IMR-90 (cell line): ENCODE measurements around the gene ENPP3. TPM values are rescaled to one million over a fixed set of nuclear protein-coding genes. Genes with fewer than 3 reads are reported as not detected.

Source experiments
- ATAC-seq: fragments of 200-7000 bp; cut with Tn5 transposase; 2 replicates; pipeline ENCODE4 v1.9.1; 2020; ENCODE audit warnings: low read depth, mild to moderate bottlenecking, moderate library complexity
- BruUV-seq: library from RNA; stranded (reverse); fragments of 400-500 nt; replicated peaks from 2 replicates; lab custom pipeline; 2021; lab: Mats Ljungman, UMichigan
- CTCF ChIA-PET: fragments of 300-600 bp; formaldehyde crosslinking; extraction: SDS; loops from one replicate; lab custom pipeline; 2021; ENCODE audit warnings: antibody characterized with exemption; lab: Yijun Ruan, JAX
- POLR2A ChIA-PET: fragments of 300-600 bp; sonication (Branson Sonifier 250); formaldehyde crosslinking; loops from one replicate; lab custom pipeline; 2022; ENCODE audit warnings: antibody characterized with exemption; ENCODE audit not compliant: unreplicated experiment; lab: Charles Lee
- DNase-seq: peaks from one replicate; pipeline ENCODE4 v3.0.0; 2013
- H2AFZ ChIP-seq: replicated peaks from 2 replicates; pipeline ENCODE3; 2013; ENCODE audit warnings: low read length, mild to moderate bottlenecking; ENCODE audit not compliant: poor library complexity
- H2AK5ac ChIP-seq: 2 replicates; pipeline ENCODE4 v1.6.1; 2013; ENCODE audit warnings: low read depth, low read length, inconsistent platforms
- H2AK9ac ChIP-seq: replicated peaks from 2 replicates; pipeline ENCODE3; 2013; ENCODE audit warnings: mild to moderate bottlenecking, low read depth, low read length, moderate library complexity; ENCODE audit not compliant: poor library complexity
- H2BK120ac ChIP-seq: 2 replicates; pipeline ENCODE4 v1.6.1; 2013; ENCODE audit warnings: low read depth, low read length, inconsistent platforms
- H2BK15ac ChIP-seq: 3 replicates; pipeline ENCODE4 v1.6.1; 2013; ENCODE audit warnings: low read depth, low read length, inconsistent platforms
- H2BK20ac ChIP-seq: 2 replicates; pipeline ENCODE4 v1.6.1; 2013; ENCODE audit warnings: low read depth, mild to moderate bottlenecking, inconsistent platforms, low read length, moderate library complexity
- H2BK5ac ChIP-seq: 2 replicates; pipeline ENCODE4 v1.6.1; 2013; ENCODE audit warnings: mild to moderate bottlenecking, low read depth, low read length, inconsistent platforms; ENCODE audit not compliant: poor library complexity, severe bottlenecking
- H3K14ac ChIP-seq: replicated peaks from 2 replicates; pipeline ENCODE4 v1.6.1; 2013; ENCODE audit warnings: low read depth, low read length, inconsistent platforms
- H3K18ac ChIP-seq: 2 replicates; pipeline ENCODE4 v1.6.1; 2013; ENCODE audit warnings: low read depth, low read length, control low read depth
- H3K23ac ChIP-seq: 2 replicates; pipeline ENCODE4 v1.6.1; 2013; ENCODE audit warnings: low read depth, low read length, inconsistent platforms
- H3K27ac ChIP-seq: 2 replicates; pipeline ENCODE4 v1.5.1; 2013; ENCODE audit warnings: mild to moderate bottlenecking, control low read depth, low read length; ENCODE audit not compliant: insufficient read depth
- H3K27me3 ChIP-seq: 2 replicates; pipeline ENCODE4 v1.6.1; 2013; ENCODE audit warnings: low read length; ENCODE audit not compliant: control insufficient read depth, insufficient read depth
- H3K36me3 ChIP-seq: 2 replicates; pipeline ENCODE4 v1.6.1; 2013; ENCODE audit warnings: low read length, mixed read lengths; ENCODE audit not compliant: control insufficient read depth, insufficient read depth
- H3K4ac ChIP-seq: 2 replicates; pipeline ENCODE4 v1.6.1; 2013; ENCODE audit warnings: low read depth, low read length, inconsistent platforms
- H3K4me1 ChIP-seq: 2 replicates; pipeline ENCODE4 v1.6.1; 2013; ENCODE audit warnings: low read length, mixed read lengths; ENCODE audit not compliant: control insufficient read depth, insufficient read depth
- H3K4me2 ChIP-seq: 2 replicates; pipeline ENCODE4 v1.6.1; 2013; ENCODE audit warnings: low read depth, mild to moderate bottlenecking, control low read depth, low read length, moderate library complexity
- H3K4me3 ChIP-seq: 2 replicates; pipeline ENCODE4 v1.5.1; 2013; ENCODE audit warnings: low read depth, mild to moderate bottlenecking, control low read depth, low read length, moderate library complexity; ENCODE audit not compliant: insufficient read depth
- H3K56ac ChIP-seq: 2 replicates; pipeline ENCODE4 v1.6.1; 2013; ENCODE audit warnings: low read length, inconsistent platforms; ENCODE audit not compliant: insufficient read depth; ENCODE audit errors: extremely low read depth
- H3K79me1 ChIP-seq, 2 experiments: 2 replicates each; pipeline ENCODE4 v1.6.1; 2013; ENCODE audit warnings: low read length in 2 of 2, inconsistent platforms in 1 of 2, low read depth in 1 of 2
- H3K9ac ChIP-seq: 2 replicates; pipeline ENCODE4 v1.6.1; 2013; ENCODE audit warnings: low read depth, low read length, control low read depth
- H3K9me1 ChIP-seq: 2 replicates; pipeline ENCODE4 v1.6.1; 2013; ENCODE audit warnings: low read length, inconsistent platforms; ENCODE audit not compliant: insufficient read depth
- H3K9me3 ChIP-seq: 2 replicates; pipeline ENCODE4 v1.6.1; 2013; ENCODE audit warnings: low read length; ENCODE audit not compliant: control insufficient read depth, insufficient read depth
- H4K20me1 ChIP-seq: 2 replicates; pipeline ENCODE4 v1.6.1; 2013; ENCODE audit warnings: low read length, inconsistent platforms; ENCODE audit not compliant: insufficient read depth
- H4K5ac ChIP-seq: 2 replicates; pipeline ENCODE4 v1.6.1; 2013; ENCODE audit warnings: mild to moderate bottlenecking, low read depth, low read length, control low read depth
- H4K8ac ChIP-seq, 2 experiments: 2 replicates each; pipeline ENCODE4 v1.6.1; 2013; ENCODE audit warnings: low read depth in 2 of 2, low read length in 2 of 2, control low read depth in 1 of 2, inconsistent platforms in 1 of 2
- H4K91ac ChIP-seq: 2 replicates; pipeline ENCODE4 v1.6.1; 2013; ENCODE audit warnings: low read depth, low read length, inconsistent platforms; ENCODE audit not compliant: insufficient read depth
- BHLHE40 ChIP-seq: fragments of 150-350 bp; IDR thresholded peaks from 2 replicates; pipeline ENCODE4 v1.6.1; 2016; ENCODE audit warnings: mild to moderate bottlenecking, low read depth, low read length
- CEBPB ChIP-seq: IDR thresholded peaks from 2 replicates; pipeline ENCODE4 v1.6.1; 2012; ENCODE audit warnings: low read depth, low read length, improper control_type of control experiment
- CHD1 ChIP-seq: IDR thresholded peaks from 2 replicates; pipeline ENCODE4 v1.6.1; 2012; ENCODE audit warnings: low read depth, low read length, improper control_type of control experiment
- CTCF ChIP-seq: conservative IDR thresholded peaks from 2 replicates; pipeline ENCODE4 v1.5.1; 2012; ENCODE audit warnings: mild to moderate bottlenecking, low read depth, low read length, improper control_type of control experiment
- ELK1 ChIP-seq: fragments of 150-350 bp; IDR thresholded peaks from 2 replicates; pipeline ENCODE4 v1.6.1; 2016; ENCODE audit warnings: low read depth, mild to moderate bottlenecking, low read length, moderate library complexity, borderline replicate concordance
- FOS ChIP-seq: fragments of 150-350 bp; IDR thresholded peaks from 2 replicates; pipeline ENCODE4 v1.6.1; 2016; ENCODE audit warnings: low read depth, low read length
- MAFK ChIP-seq: IDR thresholded peaks from 2 replicates; pipeline ENCODE4 v1.6.1; 2012; ENCODE audit warnings: low read depth, low read length, improper control_type of control experiment
- MAZ ChIP-seq: IDR thresholded peaks from 2 replicates; pipeline ENCODE4 v1.6.1; 2012; ENCODE audit warnings: low read depth, mild to moderate bottlenecking, low read length, improper control_type of control experiment, moderate library complexity, borderline replicate concordance
- MXI1 ChIP-seq: IDR thresholded peaks from 2 replicates; pipeline ENCODE4 v1.6.1; 2012; ENCODE audit warnings: low read depth, mild to moderate bottlenecking, low read length, moderate library complexity, borderline replicate concordance
- NFE2L2 ChIP-seq: fragments of 150-350 bp; IDR thresholded peaks from 2 replicates; pipeline ENCODE4 v1.6.1; 2016; ENCODE audit warnings: low read depth, mild to moderate bottlenecking, low read length
- POLR2A ChIP-seq: IDR thresholded peaks from 2 replicates; pipeline ENCODE4 v1.6.1; 2012; ENCODE audit warnings: mild to moderate bottlenecking, low read depth, low read length
- RAD21 ChIP-seq: IDR thresholded peaks from 2 replicates; pipeline ENCODE4 v1.6.1; 2012; ENCODE audit warnings: low read length, improper control_type of control experiment
- RCOR1 ChIP-seq: IDR thresholded peaks from 2 replicates; pipeline ENCODE4 v1.6.1; 2012; ENCODE audit warnings: mild to moderate bottlenecking, low read length, improper control_type of control experiment; ENCODE audit not compliant: insufficient replicate concordance
- RFX5 ChIP-seq: IDR thresholded peaks from 2 replicates; pipeline ENCODE4 v1.8.0; 2012; ENCODE audit warnings: low read depth, mild to moderate bottlenecking, low read length, moderate library complexity
- SMC3 ChIP-seq: fragments of 150-350 bp; IDR thresholded peaks from 2 replicates; pipeline ENCODE4 v1.6.1; 2016; ENCODE audit warnings: low read depth, mild to moderate bottlenecking, antibody characterized with exemption, low read length, moderate library complexity
- USF2 ChIP-seq: fragments of 150-350 bp; IDR thresholded peaks from 2 replicates; pipeline ENCODE4 v1.6.1; 2017; ENCODE audit warnings: mild to moderate bottlenecking, antibody characterized with exemption, low read length, low read depth
- WGBS, 2 experiments: methylation state at CpG; one replicate each; pipeline versions ENCODE4 v1.1.5 to v1.1.7; 2013; ENCODE audit warnings: missing lambda C conversion rate in 2 of 2; ENCODE audit not compliant: insufficient read length in 1 of 2; ENCODE audit errors: extremely low coverage in 2 of 2; 5-methylcytosine and 5-hydroxymethylcytosine counted together
- dilution Hi-C: fragments of 300-500 bp; cut with HindIII; formaldehyde crosslinking; loops from one replicate; pipeline ENCODE4 v1.14.3; 2018; ENCODE audit warnings: low sequenced_read_pairs; ENCODE audit not compliant: unreplicated experiment
- in situ Hi-C: fragments of 300-500 bp; cut with MboI; formaldehyde crosslinking; loops from 3 replicates; pipeline ENCODE4 v1.14.3; 2019; ENCODE audit warnings: low sequenced_read_pairs, inconsistent platforms, mixed read lengths
- intact Hi-C: fragments of 100-400 bp; cut with micrococcal nuclease; formaldehyde crosslinking; loops from 2 replicates; pipeline ENCODE4 v1.10.0; 2022
- polyA plus RNA-seq, 3 experiments: library from polyadenylated mRNA; depleted of rRNA; stranded (reverse); fragments of >200 nt; gene quantifications; 2 replicates each; pipeline ENCODE4 v1.2.3, GENCODE V29; 2012; ENCODE audit warnings: low replicate concordance in 1 of 3
- total RNA-seq: library from RNA; depleted of rRNA; stranded (reverse); fragments of >200 nt; gene quantifications from 2 replicates; pipeline ENCODE4 v1.2.3, GENCODE V29; 2012

The ENPP3 gene
- total and polyA plus RNA-seq, 2 of the 4 experiments (the other 2 are of a cell fraction) = under 0.01 to 0.05 TPM

- BruUV-seq = no TSS peak
- H2BK15ac ChIP-seq = no peak overlapping the region
- no peak overlapping the region for H3K56ac ChIP-seq
- no peak overlapping the region for H2BK5ac ChIP-seq
- no peak overlapping the region for H3K23ac ChIP-seq
- WGBS, 2 experiments = no CpG with 5 or more reads among the region's 4 CpGs
- no peak overlapping the region for H2AFZ ChIP-seq
- H3K14ac ChIP-seq = no peak overlapping the region
- ChIA-PET POLR2A (no interaction called here), CTCF (no interaction called here)
- H4K91ac ChIP-seq = no peak overlapping the region
- H3K27ac ChIP-seq = no peak overlapping the region
- no peaks in the 10 kb centered on the region; a peak in 2 of 4 replicates for H3K79me1 ChIP-seq
- no peak overlapping the region for H2BK20ac ChIP-seq
- H3K4me1 ChIP-seq = no peaks in the 10 kb centered on the region
- no peaks in the 10 kb centered on the region for H3K9me3 ChIP-seq
- ATAC-seq = no peak
- no peaks in the 10 kb centered on the region for H3K9me1 ChIP-seq
- no peak overlapping the region for H2BK120ac ChIP-seq
- in situ Hi-C loops (no loop called here), intact Hi-C loops (no loop called here), dilution Hi-C loops (no loop called here)
- no peak overlapping the region for H4K8ac ChIP-seq
- no peak for TF ChIP-seq ELK1
- no peak for TF ChIP-seq RAD21
- TF ChIP-seq USF2 = no peak
- no peak for TF ChIP-seq CHD1
- no peak for TF ChIP-seq MAFK
- no peak for TF ChIP-seq RFX5
- TF ChIP-seq CTCF = no peak
- TF ChIP-seq NFE2L2 = no peak
- no peak for TF ChIP-seq MAZ
- TF ChIP-seq BHLHE40 = no peak
- TF ChIP-seq FOS = no peak
- TF ChIP-seq MXI1 = no peak
- TF ChIP-seq CEBPB = no peak
- no peak for TF ChIP-seq SMC3
- no peak for TF ChIP-seq POLR2A
- TF ChIP-seq RCOR1 = no peak
- no peak overlapping the region for H3K9ac ChIP-seq
- H3K18ac ChIP-seq = no peak overlapping the region
- H3K36me3 ChIP-seq = peaks cover 35% of the 10 kb centered on the region
- H3K4ac ChIP-seq = no peak overlapping the region
- no peak for DNase-seq
- no peak overlapping the region for H3K4me3 ChIP-seq
- H3K27me3 ChIP-seq = no peaks in the 10 kb centered on the region
- no peak overlapping the region for H2AK5ac ChIP-seq
- H2AK9ac ChIP-seq = no peak overlapping the region
- no peaks in the 10 kb centered on the region for H4K20me1 ChIP-seq
- no peak overlapping the region for H3K4me2 ChIP-seq
- H4K5ac ChIP-seq = no peak overlapping the region
These were observed 49.2 kb upstream of the ENPP3 start for GRCh38 chr6:131587909-131588308.
